MM.1S (cell line): ENCODE measurements around the gene BCOR.

Experiments used
- DNase-seq: peaks from one replicate; pipeline ENCODE4 v3.0.0-alpha.2; 2015
- H2AFZ ChIP-seq: fragments of 300-600 bp; sonication (generic); 2 replicates; pipeline ENCODE4 v1.6.0; 2016; ENCODE audit warnings: antibody characterized with exemption, low read length
- H3F3A ChIP-seq: fragments of 300-600 bp; sonication (generic); 2 replicates; pipeline ENCODE4 v1.6.1; 2016; ENCODE audit warnings: mild to moderate bottlenecking, antibody characterized with exemption, low read length, moderate library complexity, mixed read lengths; ENCODE audit not compliant: insufficient read depth
- H3K27ac ChIP-seq: fragments of 300-600 bp; sonication (generic); 2 replicates; pipeline ENCODE4 v1.5.1; 2016; ENCODE audit warnings: mild to moderate bottlenecking, low read length
- H3K27me3 ChIP-seq: fragments of 300-600 bp; sonication (generic); replicated peaks from 2 replicates; pipeline ENCODE4 v1.6.0; 2016; ENCODE audit warnings: low read length; ENCODE audit not compliant: insufficient read depth
- H3K36me3 ChIP-seq: fragments of 300-600 bp; sonication (generic); replicated peaks from 2 replicates; pipeline ENCODE4 v1.6.1; 2016; ENCODE audit warnings: mild to moderate bottlenecking, low read length, mixed read lengths; ENCODE audit not compliant: insufficient read depth
- H3K4me1 ChIP-seq: fragments of 300-600 bp; sonication (generic); 2 replicates; pipeline ENCODE4 v1.6.1; 2016; ENCODE audit warnings: low read length, mixed read lengths
- H3K4me2 ChIP-seq: fragments of 300-600 bp; sonication (generic); 2 replicates; pipeline ENCODE4 v1.6.0; 2016; ENCODE audit warnings: low read depth, low read length
- H3K4me3 ChIP-seq: fragments of 300-600 bp; sonication (generic); 2 replicates; pipeline ENCODE4 v1.5.1; 2016; ENCODE audit warnings: low read length, mixed read lengths
- H3K79me2 ChIP-seq: fragments of 300-600 bp; sonication (generic); 2 replicates; pipeline ENCODE4 v1.6.1; 2016; ENCODE audit warnings: mixed run types, low read length, mixed read lengths
- H3K9ac ChIP-seq: fragments of 300-600 bp; sonication (generic); 2 replicates; pipeline ENCODE4 v1.6.1; 2016; ENCODE audit warnings: low read length, mixed read lengths
- H3K9me2 ChIP-seq: fragments of 300-600 bp; sonication (generic); replicated peaks from 2 replicates; pipeline ENCODE4 v1.6.1; 2016; ENCODE audit warnings: mild to moderate bottlenecking, low read length, mixed read lengths; ENCODE audit not compliant: insufficient read depth
- H3K9me3 ChIP-seq: fragments of 300-600 bp; sonication (generic); replicated peaks from 2 replicates; pipeline ENCODE4 v1.6.1; 2016; ENCODE audit warnings: mild to moderate bottlenecking, low read length, mixed read lengths; ENCODE audit not compliant: insufficient read depth
- H4K20me1 ChIP-seq: fragments of 300-600 bp; sonication (generic); 2 replicates; pipeline ENCODE4 v1.6.1; 2016; ENCODE audit warnings: mild to moderate bottlenecking, low read length, moderate library complexity, mixed read lengths; ENCODE audit not compliant: insufficient read depth
- EZH2 ChIP-seq: fragments of 300-600 bp; sonication (generic); optimal IDR thresholded peaks from 2 replicates; pipeline ENCODE3; 2017; ENCODE audit warnings: low read depth, mild to moderate bottlenecking, antibody characterized with exemption, low read length, mixed read lengths
- EZH2phosphoT487 ChIP-seq: fragments of 300-600 bp; sonication (generic); IDR thresholded peaks from 2 replicates; pipeline ENCODE4 v1.6.1; 2018; ENCODE audit warnings: antibody characterized with exemption, low read length
- TF ChIP-seq, protein P1 (sequence below): fragments of 300-600 bp; sonication (generic); IDR thresholded peaks from 2 replicates; pipeline ENCODE4 v1.5.1; 2016; ENCODE audit warnings: antibody characterized with exemption, low read length, mixed read lengths

Gene BCOR

DNA sequence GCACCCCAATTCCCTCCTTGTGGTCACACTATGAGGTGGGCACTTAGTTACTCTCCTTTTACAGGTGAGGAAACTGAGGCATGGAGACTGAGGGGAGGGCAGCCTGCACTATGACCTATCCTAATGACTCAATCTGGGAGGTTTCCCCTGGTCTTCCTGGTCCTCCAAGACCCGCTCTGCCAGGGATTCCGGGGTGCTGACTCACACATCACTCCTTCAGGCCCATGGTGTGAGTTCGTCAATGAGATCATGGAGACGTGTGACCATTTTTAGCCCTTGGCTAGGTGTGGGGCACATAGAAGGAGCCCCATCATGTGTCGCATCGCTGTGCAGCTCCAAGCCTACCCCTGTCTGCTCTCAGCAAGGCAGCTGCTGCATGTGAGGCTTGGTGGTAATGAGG is 32.4 kb upstream of the BCOR start:
- DNase-seq = no peak
- 0 out of 2 replicates have a peak, but pooled peaks cover 6% of the 10 kb centered on the region for H3K4me1 ChIP-seq
- no peaks in the 10 kb centered on the region for H3K9me2 ChIP-seq
- no peaks in the 10 kb centered on the region for H3K36me3 ChIP-seq
- H3F3A ChIP-seq = no peaks in the 10 kb centered on the region
- H4K20me1 ChIP-seq = no peaks in the 10 kb centered on the region
- H3K79me2 ChIP-seq = no peaks in the 10 kb centered on the region
- TF ChIP-seq, protein P1, sequence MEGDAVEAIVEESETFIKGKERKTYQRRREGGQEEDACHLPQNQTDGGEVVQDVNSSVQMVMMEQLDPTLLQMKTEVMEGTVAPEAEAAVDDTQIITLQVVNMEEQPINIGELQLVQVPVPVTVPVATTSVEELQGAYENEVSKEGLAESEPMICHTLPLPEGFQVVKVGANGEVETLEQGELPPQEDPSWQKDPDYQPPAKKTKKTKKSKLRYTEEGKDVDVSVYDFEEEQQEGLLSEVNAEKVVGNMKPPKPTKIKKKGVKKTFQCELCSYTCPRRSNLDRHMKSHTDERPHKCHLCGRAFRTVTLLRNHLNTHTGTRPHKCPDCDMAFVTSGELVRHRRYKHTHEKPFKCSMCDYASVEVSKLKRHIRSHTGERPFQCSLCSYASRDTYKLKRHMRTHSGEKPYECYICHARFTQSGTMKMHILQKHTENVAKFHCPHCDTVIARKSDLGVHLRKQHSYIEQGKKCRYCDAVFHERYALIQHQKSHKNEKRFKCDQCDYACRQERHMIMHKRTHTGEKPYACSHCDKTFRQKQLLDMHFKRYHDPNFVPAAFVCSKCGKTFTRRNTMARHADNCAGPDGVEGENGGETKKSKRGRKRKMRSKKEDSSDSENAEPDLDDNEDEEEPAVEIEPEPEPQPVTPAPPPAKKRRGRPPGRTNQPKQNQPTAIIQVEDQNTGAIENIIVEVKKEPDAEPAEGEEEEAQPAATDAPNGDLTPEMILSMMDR = no peak
- TF ChIP-seq EZH2phosphoT487 (no peak), EZH2 (no peak)
- H2AFZ ChIP-seq = no peak overlapping the region
- H3K4me3 ChIP-seq = no peak overlapping the region
- H3K9ac ChIP-seq = no peak overlapping the region
- no peak overlapping the region for H3K4me2 ChIP-seq
- no peak overlapping the region for H3K27ac ChIP-seq
- no peaks in the 10 kb centered on the region for H3K9me3 ChIP-seq
- no peaks in the 10 kb centered on the region for H3K27me3 ChIP-seq

DNA sequence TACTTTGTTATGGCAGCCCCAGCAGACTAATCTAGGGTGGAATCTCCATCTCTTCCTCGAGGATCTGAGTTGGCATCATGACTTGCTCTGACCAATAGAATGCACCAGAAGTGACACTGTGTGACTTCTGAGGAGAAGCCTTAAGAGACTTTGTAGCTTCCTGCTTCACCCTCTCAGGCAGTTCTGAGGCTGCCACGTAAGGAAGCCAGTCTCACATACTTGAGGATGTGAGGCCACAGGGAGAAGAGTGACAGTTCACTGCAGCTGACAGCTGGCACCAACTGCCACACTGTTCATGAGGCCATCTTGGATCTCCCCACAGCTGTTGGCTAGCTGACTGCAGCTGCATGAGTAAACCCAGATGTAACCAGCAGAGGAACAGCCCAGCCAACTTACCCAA is 29.3 kb upstream of the BCOR start:
- Histone ChIP-seq H3K9me2 (no peaks in the 10 kb centered on the region), H3K4me2 (no peak overlapping the region), H3K79me2 (no peaks in the 10 kb centered on the region), H3K9ac (no peak overlapping the region), H4K20me1 (no peaks in the 10 kb centered on the region), H3K4me3 (no peak overlapping the region), H3K27ac (peak overlapping the region; percentile 40; the same call in 1 of the 2 replicates), H3K36me3 (no peaks in the 10 kb centered on the region), H3K27me3 (no peaks in the 10 kb centered on the region), H2AFZ (no peak overlapping the region), H3F3A (no peaks in the 10 kb centered on the region), H3K4me1 (0 out of 2 replicates have a peak, but pooled peaks cover 6% of the 10 kb centered on the region), H3K9me3 (no peaks in the 10 kb centered on the region)
- TF ChIP-seq, protein P1 = no peak
- TF ChIP-seq EZH2phosphoT487 = no peak
- TF ChIP-seq EZH2 = no peak
- peak; percentile 52 for DNase-seq

DNA sequence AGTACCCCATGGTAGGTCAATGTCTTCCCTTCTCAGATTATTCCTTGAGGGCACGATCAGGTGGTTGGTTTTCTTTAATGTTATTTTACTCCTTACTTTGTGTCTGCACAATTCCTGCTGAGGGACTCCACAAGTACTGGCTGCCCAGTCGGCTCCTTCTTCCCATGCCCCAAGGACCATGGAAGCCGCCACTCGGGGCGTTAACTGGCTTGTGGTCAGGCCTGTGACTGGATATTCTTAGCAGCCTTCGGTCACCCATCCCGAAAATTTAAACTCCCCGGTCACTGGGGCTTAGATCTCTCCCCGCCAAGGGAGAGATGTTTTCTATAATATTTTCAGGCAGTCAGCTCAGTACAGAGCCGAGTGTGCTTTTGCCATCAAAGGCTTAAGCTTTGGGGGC is 24.7 kb upstream of the BCOR start:
- H3K79me2 ChIP-seq = no peaks in the 10 kb centered on the region
- H3K9me3 ChIP-seq = no peaks in the 10 kb centered on the region
- H2AFZ ChIP-seq = no peak overlapping the region
- H3K4me3 ChIP-seq = no peak overlapping the region
- H3K9ac ChIP-seq = no peak overlapping the region
- no peak overlapping the region for H3K27ac ChIP-seq
- H4K20me1 ChIP-seq = no peaks in the 10 kb centered on the region
- H3K9me2 ChIP-seq = no peaks in the 10 kb centered on the region
- no peak for DNase-seq
- no peak overlapping the region for H3K4me2 ChIP-seq
- no peaks in the 10 kb centered on the region for H3K36me3 ChIP-seq
- H3F3A ChIP-seq = no peaks in the 10 kb centered on the region
- TF ChIP-seq EZH2 (no peak), EZH2phosphoT487 (no peak)
- TF ChIP-seq, protein P1 = no peak
- H3K27me3 ChIP-seq = no peaks in the 10 kb centered on the region
- 0 out of 2 replicates have a peak, but pooled peaks cover 6% of the 10 kb centered on the region for H3K4me1 ChIP-seq

DNA sequence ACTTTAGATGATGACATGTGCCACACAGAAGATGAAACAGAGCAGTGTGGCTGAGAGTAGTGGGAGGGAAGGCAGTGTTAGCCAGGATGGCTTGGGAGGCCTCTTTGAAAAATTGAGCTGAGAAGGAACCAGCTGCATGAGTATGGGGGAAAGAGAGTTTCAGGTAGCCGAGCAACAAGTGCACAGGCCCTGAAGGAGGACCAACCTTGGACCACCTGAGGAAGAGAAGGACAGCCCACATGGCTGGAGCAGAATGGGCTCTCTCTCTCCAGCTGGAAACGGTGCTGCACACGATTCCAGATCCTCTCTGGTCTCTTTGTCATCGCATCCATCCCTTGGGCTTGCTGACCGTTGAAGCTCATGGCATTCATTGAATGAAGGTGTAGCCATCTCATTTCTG is 23.9 kb upstream of the BCOR start:
- Histone ChIP-seq H3K27ac (no peak overlapping the region), H3K4me1 (no peaks in the 10 kb centered on the region), H2AFZ (no peak overlapping the region), H3K4me3 (no peak overlapping the region), H3K27me3 (no peaks in the 10 kb centered on the region), H3K9me3 (no peaks in the 10 kb centered on the region), H3K9me2 (no peaks in the 10 kb centered on the region), H3K4me2 (no peak overlapping the region), H4K20me1 (no peaks in the 10 kb centered on the region), H3K9ac (no peak overlapping the region), H3K79me2 (no peaks in the 10 kb centered on the region), H3K36me3 (no peaks in the 10 kb centered on the region), H3F3A (no peaks in the 10 kb centered on the region)
- TF ChIP-seq, protein P1 = no peak
- TF ChIP-seq EZH2 = no peak
- TF ChIP-seq EZH2phosphoT487 = no peak
- DNase-seq = no peak
